AG04449 (cell line): ENCODE data around the gene SLC16A2.
A peak's percentile ranks its signal among the peaks of the same experiment; 100 is the strongest.

Source experiments
- CTCF ChIA-PET: fragments of 350-600 bp; formaldehyde crosslinking; extraction: SDS; loops from one replicate; lab custom pipeline; 2021; ENCODE audit warnings: antibody characterized with exemption; lab: Yijun Ruan, JAX
- POLR2A ChIA-PET: fragments of 400-600, 350-600 bp; formaldehyde crosslinking; extraction: SDS; loops from one replicate; lab custom pipeline; 2020; ENCODE audit warnings: antibody characterized with exemption, inconsistent platforms; lab: Yijun Ruan, JAX
- DNase-seq: peaks from one replicate; pipeline ENCODE4 v3.0.0-alpha.2; 2010; ENCODE audit warnings: low read depth, low spot score
- H3K4me3 ChIP-seq: 2 replicates; pipeline ENCODE4 v1.5.1; 2011; ENCODE audit warnings: low read depth, mild to moderate bottlenecking, control low read depth, low read length
- CTCF ChIP-seq: IDR thresholded peaks from one replicate; pipeline ENCODE4 v1.5.1; 2011; ENCODE audit warnings: mild to moderate bottlenecking, moderate library complexity, low read length, control low read depth, inconsistent platforms; ENCODE audit not compliant: insufficient read depth; ENCODE audit errors: missing control alignments

Gene SLC16A2

GRCh38 chrX:74421036-74421739, at the start of gene SLC16A2:
SLC16A2 (plus strand) TSS chrX:74421493; CDS start chrX:74421638, 145 bp downstream.
- DNase-seq = no peak
- ChIA-PET POLR2A (interaction anchor here (1.8 kb wide), 1 partner anchor 30 kb away, joined by 10 read pairs; no protein-coding TSS in a partner anchor), CTCF (interaction anchor here (1.4 to 1.5 kb wide), 2 partner anchors 15 to 41 kb away, joined by 3 read pairs; no protein-coding TSS in a partner anchor)
- no peak for TF ChIP-seq CTCF
- H3K4me3 ChIP-seq = peak within 1 kb of the TSS; percentile 63

GRCh38 chrX:74372272-74372671, 49.0 kb upstream of the SLC16A2 start:
- CTCF ChIA-PET = interaction anchor here (5.6 kb wide), 1 partner anchor 11 kb away, joined by 30 read pairs; no protein-coding TSS in a partner anchor
- DNase-seq = no peak
- TF ChIP-seq CTCF = no peak
- H3K4me3 ChIP-seq = no peak overlapping the region
- POLR2A ChIA-PET = interaction anchor here (0.6 kb wide), 1 partner anchor 78 kb away, joined by 3 read pairs; no protein-coding TSS in a partner anchor

- no peak overlapping the region for H3K4me3 ChIP-seq
- ChIA-PET POLR2A (no interaction called here), CTCF (no interaction called here)
- no peak for DNase-seq
- no peak for TF ChIP-seq CTCF
Measured at GRCh38 chrX:74377282-74377681, 44.0 kb upstream of the SLC16A2 start.

- ChIA-PET CTCF (interaction anchor here (0.7 to 6.7 kb wide), 21 partner anchors 11 to 526 kb away, joined by 3 to 58 read pairs (median 4); no protein-coding TSS in a partner anchor), POLR2A (no interaction called here)
- H3K4me3 ChIP-seq = no peak overlapping the region
- peak; percentile 68 for TF ChIP-seq CTCF
- no peak for DNase-seq
Measured at GRCh38 chrX:74382613-74383012, 38.7 kb upstream of the SLC16A2 start.

- no peak overlapping the region for H3K4me3 ChIP-seq
- POLR2A ChIA-PET = no interaction called here
- CTCF ChIA-PET = interaction anchor here (0.7 to 6.7 kb wide), 25 partner anchors 9 to 527 kb away, joined by 3 to 58 read pairs (median 4); no protein-coding TSS in a partner anchor
- peak; percentile 50 for TF ChIP-seq CTCF
- no peak for DNase-seq
Measured at GRCh38 chrX:74383611-74384010, 37.7 kb upstream of the SLC16A2 start.

- no peak overlapping the region for H3K4me3 ChIP-seq
- TF ChIP-seq CTCF = no peak
- DNase-seq = no peak
- ChIA-PET CTCF (no interaction called here), POLR2A (no interaction called here)
Measured at GRCh38 chrX:74389016-74389722, 32.1 kb upstream of the SLC16A2 start.
